GM20000 (cell line): ENCODE data around the gene PIP4K2A.
"Not testable (repeated sequence)": the region's sequence is repeated elsewhere in the genome, so short reads cannot be mapped to it uniquely, and the experiment has no call there.

Source experiments
- DNase-seq: peaks from one replicate; pipeline ENCODE4 v3.0.0; 2012; ENCODE audit warnings: low spot score
- CTCF ChIP-seq: IDR thresholded peaks from 2 replicates; pipeline ENCODE4 v1.5.1; 2012; ENCODE audit warnings: mild to moderate bottlenecking, control low read depth; ENCODE audit errors: extremely low read depth, missing control alignments

Gene PIP4K2A

GRCh38 chr10:22518167-22518724, 196.1 kb downstream of the PIP4K2A start:
- TF ChIP-seq CTCF, result no peak
- no peak for DNase-seq

DNA sequence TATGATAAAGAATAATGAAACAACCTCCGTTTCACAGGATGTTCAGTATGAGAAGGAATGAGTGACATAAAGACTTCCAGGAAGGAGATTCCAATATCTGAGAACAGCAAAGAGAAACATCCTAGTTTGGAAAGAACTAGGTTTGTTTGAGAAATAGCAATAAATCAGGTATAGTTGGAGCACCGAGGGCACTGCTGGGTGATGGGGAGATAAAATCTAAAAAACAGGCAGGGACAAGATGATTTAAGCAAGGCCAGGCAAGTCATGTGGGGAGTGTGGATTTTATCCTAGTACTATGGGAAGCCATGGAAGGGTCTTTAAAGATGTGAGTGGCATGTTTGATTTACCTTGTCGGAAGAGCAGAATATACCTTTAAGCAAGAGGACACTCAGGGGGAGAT, 199.4 kb downstream of the PIP4K2A start:
- no peak for DNase-seq
- no peak for TF ChIP-seq CTCF

DNA sequence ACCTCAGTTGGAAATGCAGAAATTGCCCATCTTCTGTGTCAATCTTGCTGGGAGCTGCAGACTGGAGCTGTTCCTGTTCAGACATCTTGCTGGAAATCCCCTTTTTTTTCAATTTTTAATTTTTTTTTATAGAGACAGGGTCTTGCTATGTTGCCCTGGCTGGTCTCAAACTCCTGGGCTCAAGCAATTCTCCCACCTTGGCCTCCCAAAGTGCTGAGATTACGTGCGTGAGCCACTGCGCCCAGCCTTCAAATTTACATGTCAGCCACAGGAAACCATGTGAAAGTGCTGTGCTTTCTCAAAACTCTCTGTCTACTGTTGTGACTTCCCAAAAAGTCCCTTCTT, 200.0 kb downstream of the PIP4K2A start:
- DNase-seq, result not testable (repeated sequence)

DNA sequence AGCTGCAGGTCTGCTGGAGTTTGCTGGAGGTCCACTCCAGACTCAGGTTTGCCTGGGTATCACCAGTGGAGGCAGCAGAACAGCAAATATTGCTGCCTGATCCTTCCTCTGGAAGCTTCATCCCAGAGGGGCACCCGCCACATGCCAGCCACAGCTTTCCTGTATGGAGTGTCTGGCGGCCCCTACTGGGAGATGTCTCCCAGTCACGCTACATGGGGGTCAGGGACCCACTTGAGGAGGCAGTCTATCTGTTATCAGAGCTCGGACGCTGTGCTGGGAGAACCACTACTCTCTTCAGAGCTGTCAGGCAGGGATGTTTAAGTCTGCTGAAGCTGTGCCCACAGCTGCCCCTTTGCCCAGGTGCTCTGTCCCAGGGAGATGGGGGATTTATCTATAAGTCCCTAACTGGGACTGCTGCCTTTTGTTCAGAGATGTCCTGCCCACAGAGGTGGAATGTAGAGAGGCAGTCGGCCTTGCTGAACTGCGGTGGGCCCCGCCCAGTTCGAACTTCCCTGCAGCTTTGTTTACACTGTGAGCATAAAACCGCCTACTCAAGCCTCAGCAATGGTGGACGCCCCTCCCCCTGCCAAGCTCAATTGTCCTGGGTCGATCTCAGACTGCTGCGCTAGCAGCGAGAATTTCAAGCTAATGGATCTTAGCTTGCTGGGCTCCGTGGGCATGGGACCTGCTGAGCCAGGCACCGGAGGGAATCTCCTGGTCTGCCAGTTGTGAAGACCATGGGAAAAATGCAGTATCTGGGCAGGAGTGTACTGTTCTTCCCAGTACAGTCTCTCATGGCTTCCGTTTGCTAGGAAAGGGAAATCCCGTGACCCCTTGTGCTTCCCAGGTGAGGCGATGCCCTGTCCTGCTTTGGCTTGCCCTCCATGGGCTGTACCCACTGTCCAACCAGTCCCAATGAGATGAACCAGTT, 200.6 kb downstream of the PIP4K2A start:
- DNase-seq, result not testable (repeated sequence)

- not testable (repeated sequence) for DNase-seq
Observed at GRCh38 chr10:22512015-22512414, 202.4 kb downstream of the PIP4K2A start.

- not testable (repeated sequence) for DNase-seq
Observed at GRCh38 chr10:22508214-22508613, 206.2 kb downstream of the PIP4K2A start.

GRCh38 chr10:22505911-22506685, 208.3 kb downstream of the PIP4K2A start:
- DNase-seq, result peak; percentile 25
- TF ChIP-seq CTCF, result no peak

GRCh38 chr10:22504766-22505165, 209.6 kb downstream of the PIP4K2A start:
- no peak for DNase-seq
- no peak for TF ChIP-seq CTCF

GRCh38 chr10:22503315-22504088, 210.9 kb downstream of the PIP4K2A start:
- no peak for DNase-seq
- no peak for TF ChIP-seq CTCF
